Skeletal muscle satellite cell (primary cell): ENCODE measurements around the gene MEIS2.

Source experiments
- H3K27me3 ChIP-seq: 2 replicates; pipeline ENCODE4 v1.7.0; 2013; ENCODE audit warnings: low read length; ENCODE audit not compliant: control insufficient read depth, insufficient read depth
- H3K36me3 ChIP-seq: 2 replicates; pipeline ENCODE4 v1.7.0; 2013; ENCODE audit warnings: mild to moderate bottlenecking, control low read depth, low read length; ENCODE audit not compliant: insufficient read depth
- H3K4me1 ChIP-seq: 2 replicates; pipeline ENCODE4 v1.7.0; 2013; ENCODE audit warnings: low read length; ENCODE audit not compliant: control insufficient read depth, insufficient read depth
- H3K4me2 ChIP-seq: 2 replicates; pipeline ENCODE4 v1.7.0; 2013; ENCODE audit warnings: mild to moderate bottlenecking, low read length
- H3K4me3 ChIP-seq: 2 replicates; pipeline ENCODE4 v1.7.0; 2013; ENCODE audit warnings: low read length
- H3K9ac ChIP-seq: 2 replicates; pipeline ENCODE4 v1.7.0; 2013; ENCODE audit warnings: mild to moderate bottlenecking, low read depth, low read length, moderate library complexity
- H3K9me3 ChIP-seq: replicated peaks from 2 replicates; pipeline ENCODE4 v1.7.0; 2013; ENCODE audit warnings: mild to moderate bottlenecking, control low read depth, low read length

The MEIS2 gene

GRCh38 chr15:36964626-36965025 is 135.7 kb downstream of the MEIS2 start:
- no peak overlapping the region for H3K4me3 ChIP-seq
- no peaks in the 10 kb centered on the region for H3K4me1 ChIP-seq
- H3K9me3 ChIP-seq = no peaks in the 10 kb centered on the region
- peaks cover 8% of the 10 kb centered on the region for H3K27me3 ChIP-seq
- H3K36me3 ChIP-seq = no peaks in the 10 kb centered on the region
- H3K4me2 ChIP-seq = no peak overlapping the region
- no peak overlapping the region for H3K9ac ChIP-seq

- Histone ChIP-seq H3K4me1 (no peaks in the 10 kb centered on the region), H3K4me3 (no peak overlapping the region)
Observed at GRCh38 chr15:36961956-36962355, 138.4 kb downstream of the MEIS2 start.

GRCh38 chr15:36960947-36961227 is 139.5 kb downstream of the MEIS2 start:
- H3K9me3 ChIP-seq = no peaks in the 10 kb centered on the region
- peaks cover 18% of the 10 kb centered on the region for H3K27me3 ChIP-seq
- no peaks in the 10 kb centered on the region for H3K4me1 ChIP-seq
- H3K4me2 ChIP-seq = no peak overlapping the region
- no peak overlapping the region for H3K4me3 ChIP-seq
- H3K36me3 ChIP-seq = no peaks in the 10 kb centered on the region
- H3K9ac ChIP-seq = no peak overlapping the region

More at GRCh38 chr15:36961956-36962355, 138.4 kb downstream of the MEIS2 start:
- no peak overlapping the region for H3K4me2 ChIP-seq
- no peaks in the 10 kb centered on the region for H3K36me3 ChIP-seq
- no peaks in the 10 kb centered on the region for H3K9me3 ChIP-seq
- H3K9ac ChIP-seq = no peak overlapping the region
- H3K27me3 ChIP-seq = peaks cover 18% of the 10 kb centered on the region

DNA sequence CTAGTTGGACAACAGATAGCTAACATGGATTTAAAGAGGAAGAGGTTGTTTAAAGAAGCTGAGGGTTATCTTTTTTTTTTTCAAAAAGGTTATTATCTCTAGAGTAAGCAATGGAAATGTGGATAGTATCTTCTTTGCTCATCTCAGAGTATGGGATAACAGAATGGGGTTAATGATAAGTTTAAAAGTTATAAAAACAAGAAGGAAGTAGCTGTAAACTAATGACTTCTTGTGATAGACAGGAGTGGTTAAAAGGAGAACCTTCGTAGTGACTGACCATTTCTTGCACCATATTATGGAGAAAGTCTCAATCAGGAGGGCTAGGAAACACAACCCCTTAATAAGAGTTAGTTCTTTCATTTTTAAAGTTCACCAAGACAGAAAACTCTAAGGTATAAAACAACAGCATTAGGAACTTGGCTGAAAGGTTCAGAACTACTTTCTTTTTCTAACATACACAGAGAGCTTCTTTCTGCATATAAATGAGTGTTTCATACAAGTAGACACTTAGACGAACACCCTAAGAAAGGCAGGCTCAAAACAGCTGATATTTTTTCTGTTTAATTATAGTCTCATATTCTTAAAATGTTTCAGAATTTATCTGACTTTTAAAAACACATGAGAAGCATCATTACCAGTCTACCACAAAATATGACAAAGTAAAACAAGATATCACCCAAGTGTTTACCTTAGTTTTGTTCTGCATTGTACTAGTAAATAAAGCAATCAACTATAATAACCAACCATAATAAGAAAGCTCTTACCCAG is 140.0 kb downstream of the MEIS2 start:
- peaks cover 18% of the 10 kb centered on the region for H3K27me3 ChIP-seq

DNA sequence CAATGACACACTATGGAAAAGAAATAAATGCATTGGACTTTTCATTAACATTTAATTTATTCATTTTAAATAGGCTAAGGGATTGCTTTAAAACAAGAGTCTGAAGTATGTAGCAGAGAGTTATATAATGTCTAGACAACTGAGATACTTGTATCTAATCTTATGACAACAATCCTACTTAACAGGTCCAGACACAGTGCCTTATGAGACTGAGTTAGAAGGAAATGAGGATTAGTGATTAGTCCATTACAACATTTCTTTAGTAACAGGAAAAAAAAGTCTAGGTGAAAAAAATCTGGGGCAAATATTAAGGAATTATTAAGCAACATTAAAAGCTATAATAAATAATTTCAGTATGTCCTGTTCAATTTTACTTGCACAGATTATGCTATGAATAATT is 140.6 kb downstream of the MEIS2 start:
- H3K36me3 ChIP-seq = no peaks in the 10 kb centered on the region
- H3K4me2 ChIP-seq = no peak overlapping the region
- H3K27me3 ChIP-seq = peaks cover 18% of the 10 kb centered on the region
- no peaks in the 10 kb centered on the region for H3K9me3 ChIP-seq
- H3K4me3 ChIP-seq = no peak overlapping the region
- H3K9ac ChIP-seq = no peak overlapping the region
- H3K4me1 ChIP-seq = no peaks in the 10 kb centered on the region

More for the DNA sequence above, 140.0 kb downstream of the MEIS2 start:
- Histone ChIP-seq H3K4me1 (no peaks in the 10 kb centered on the region), H3K36me3 (no peaks in the 10 kb centered on the region), H3K9me3 (no peaks in the 10 kb centered on the region), H3K4me2 (no peak overlapping the region), H3K9ac (no peak overlapping the region), H3K4me3 (no peak overlapping the region)

DNA sequence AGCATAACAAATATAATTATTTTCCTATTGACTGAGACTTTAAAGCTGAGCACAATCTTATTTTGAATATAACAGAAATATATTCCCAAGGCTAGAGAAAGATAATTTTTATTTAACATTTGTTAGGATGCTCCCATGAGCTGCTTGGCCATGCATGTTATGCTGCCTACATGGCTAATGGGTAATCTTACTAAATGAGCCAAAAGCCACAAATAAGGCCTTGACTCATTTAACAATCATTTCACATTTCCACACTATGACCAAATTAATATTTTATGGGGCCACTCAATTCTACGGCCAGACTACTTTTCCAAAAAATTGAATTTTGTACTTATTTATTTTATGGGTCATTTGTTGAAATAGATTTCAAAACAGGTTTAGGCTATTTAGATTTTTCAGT is 141.7 kb downstream of the MEIS2 start:
- no peak overlapping the region for H3K9ac ChIP-seq
- no peak overlapping the region for H3K4me2 ChIP-seq
- H3K4me3 ChIP-seq = no peak overlapping the region
- H3K4me1 ChIP-seq = no peaks in the 10 kb centered on the region
- peaks cover 18% of the 10 kb centered on the region for H3K27me3 ChIP-seq
- H3K9me3 ChIP-seq = no peaks in the 10 kb centered on the region
- H3K36me3 ChIP-seq = no peaks in the 10 kb centered on the region

DNA sequence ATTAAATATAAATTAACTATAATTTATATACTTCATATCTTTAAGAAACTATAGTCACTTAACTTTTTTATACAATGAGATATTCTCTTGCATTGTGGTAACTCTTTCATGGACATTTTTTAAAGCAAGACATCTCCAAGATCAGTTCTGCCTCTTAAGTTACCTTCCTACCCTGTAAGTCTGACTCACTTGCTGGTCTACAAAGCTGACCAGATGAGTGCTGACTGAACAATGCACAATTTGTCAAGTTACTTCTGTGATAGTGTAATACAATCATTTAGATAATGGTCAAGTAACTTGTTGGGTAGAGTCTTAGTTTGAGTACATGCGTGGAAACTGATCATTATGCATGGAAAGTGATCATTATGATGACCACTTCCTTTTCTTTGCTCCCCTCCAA is 145.9 kb downstream of the MEIS2 start:
- H3K4me1 ChIP-seq = no peaks in the 10 kb centered on the region

DNA sequence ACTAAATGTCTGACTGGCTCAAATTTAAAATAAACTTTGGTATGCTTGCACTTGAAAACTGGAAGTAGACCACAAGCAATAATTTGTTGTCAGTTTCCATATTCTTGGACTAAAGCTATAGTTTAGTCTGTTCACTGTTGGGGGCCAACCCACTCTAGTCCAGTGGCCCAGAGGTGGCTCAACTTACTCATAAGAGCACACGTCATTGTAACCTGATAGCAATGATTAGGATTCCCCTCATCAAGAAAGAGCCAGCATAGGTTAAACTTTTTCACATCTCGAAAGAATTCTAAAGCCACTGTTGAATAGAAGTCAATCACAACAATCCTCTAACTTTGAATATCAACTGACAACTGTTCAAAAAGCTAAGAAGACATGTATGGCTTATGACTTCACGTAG is 147.0 kb downstream of the MEIS2 start:
- Histone ChIP-seq H3K36me3 (no peaks in the 10 kb centered on the region), H3K9me3 (no peaks in the 10 kb centered on the region), H3K9ac (no peak overlapping the region), H3K4me1 (no peaks in the 10 kb centered on the region), H3K4me3 (no peak overlapping the region), H3K27me3 (peaks cover 6% of the 10 kb centered on the region), H3K4me2 (no peak overlapping the region)

More for the DNA sequence above, 145.9 kb downstream of the MEIS2 start:
- no peaks in the 10 kb centered on the region for H3K36me3 ChIP-seq
- H3K9me3 ChIP-seq = no peaks in the 10 kb centered on the region
- H3K4me3 ChIP-seq = no peak overlapping the region
- no peak overlapping the region for H3K9ac ChIP-seq
- no peak overlapping the region for H3K4me2 ChIP-seq
- peaks cover 10% of the 10 kb centered on the region for H3K27me3 ChIP-seq

DNA sequence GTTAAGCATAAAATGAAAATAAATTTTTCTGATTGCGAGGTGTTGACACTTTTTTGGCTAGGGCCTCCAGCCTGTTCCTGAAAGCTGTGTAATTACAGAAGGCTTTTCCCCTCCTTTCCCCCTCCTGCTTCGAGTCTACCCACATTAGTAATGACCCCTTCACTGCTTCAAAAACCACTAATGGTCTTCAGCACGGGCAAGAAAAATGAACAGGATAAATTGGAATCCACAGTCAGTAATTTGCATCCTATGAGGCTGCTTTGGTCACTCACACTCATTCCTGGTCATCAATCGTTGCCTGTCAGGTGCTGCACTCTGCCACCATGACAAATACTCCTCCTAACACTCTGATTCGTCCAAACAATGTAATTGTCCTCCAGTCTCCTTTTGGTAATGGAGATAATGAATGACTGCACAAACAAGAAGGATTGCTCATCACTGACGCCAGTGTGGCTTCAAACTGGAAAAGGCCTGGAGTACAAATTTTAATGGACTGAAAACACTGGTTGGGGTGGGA is 148.6 kb downstream of the MEIS2 start:
- H3K4me1 ChIP-seq = no peaks in the 10 kb centered on the region
- no peak overlapping the region for H3K4me2 ChIP-seq
- no peaks in the 10 kb centered on the region for H3K9me3 ChIP-seq
- H3K9ac ChIP-seq = no peak overlapping the region
- H3K4me3 ChIP-seq = no peak overlapping the region
- H3K36me3 ChIP-seq = no peaks in the 10 kb centered on the region
- H3K27me3 ChIP-seq = no peaks in the 10 kb centered on the region

DNA sequence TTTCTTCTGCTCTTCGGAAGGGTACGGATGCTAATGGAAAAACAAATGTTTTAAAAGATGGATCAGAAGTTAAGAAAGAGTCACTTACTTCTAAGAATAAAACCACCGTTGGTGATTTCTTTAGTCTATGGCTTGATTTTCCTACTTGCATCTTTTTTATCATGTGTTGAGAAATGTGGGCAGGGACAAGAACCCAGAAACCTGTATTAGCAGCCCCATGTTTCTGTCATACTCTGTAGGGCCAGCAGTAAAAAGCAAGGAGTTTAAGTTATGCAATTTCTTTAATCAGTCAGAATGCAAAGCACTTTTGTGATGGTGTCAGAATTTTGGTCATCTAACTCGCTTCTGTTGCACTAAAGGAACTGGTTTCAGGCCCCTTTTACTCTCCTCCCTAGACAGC is 150.0 kb downstream of the MEIS2 start:
- H3K9me3 ChIP-seq = no peaks in the 10 kb centered on the region
- no peaks in the 10 kb centered on the region for H3K4me1 ChIP-seq
- H3K4me3 ChIP-seq = no peak overlapping the region
- no peaks in the 10 kb centered on the region for H3K27me3 ChIP-seq
- no peaks in the 10 kb centered on the region for H3K36me3 ChIP-seq
- H3K9ac ChIP-seq = no peak overlapping the region
- H3K4me2 ChIP-seq = no peak overlapping the region

DNA sequence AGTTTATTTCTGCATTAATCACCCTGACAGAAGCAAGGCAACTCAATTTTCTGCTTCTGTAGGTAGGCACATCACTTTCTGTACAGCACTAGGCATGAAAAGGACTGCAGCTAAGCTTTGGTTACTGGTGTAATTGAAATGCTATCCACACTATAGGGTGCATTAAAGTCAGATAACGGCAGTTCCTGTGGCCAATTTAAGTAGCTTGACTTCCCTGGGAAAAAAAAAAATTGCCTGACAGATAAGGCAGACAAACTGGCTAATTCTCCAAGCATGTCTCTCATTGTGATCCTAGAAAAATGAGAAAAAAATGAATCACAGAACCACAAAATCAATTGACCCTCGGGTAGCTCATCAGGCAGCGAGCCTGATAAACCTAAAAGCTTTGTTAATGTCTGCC is 151.4 kb downstream of the MEIS2 start:
- Histone ChIP-seq H3K9me3 (no peaks in the 10 kb centered on the region), H3K27me3 (no peaks in the 10 kb centered on the region), H3K4me3 (no peak overlapping the region), H3K4me2 (no peak overlapping the region), H3K36me3 (no peaks in the 10 kb centered on the region), H3K4me1 (no peaks in the 10 kb centered on the region), H3K9ac (no peak overlapping the region)

DNA sequence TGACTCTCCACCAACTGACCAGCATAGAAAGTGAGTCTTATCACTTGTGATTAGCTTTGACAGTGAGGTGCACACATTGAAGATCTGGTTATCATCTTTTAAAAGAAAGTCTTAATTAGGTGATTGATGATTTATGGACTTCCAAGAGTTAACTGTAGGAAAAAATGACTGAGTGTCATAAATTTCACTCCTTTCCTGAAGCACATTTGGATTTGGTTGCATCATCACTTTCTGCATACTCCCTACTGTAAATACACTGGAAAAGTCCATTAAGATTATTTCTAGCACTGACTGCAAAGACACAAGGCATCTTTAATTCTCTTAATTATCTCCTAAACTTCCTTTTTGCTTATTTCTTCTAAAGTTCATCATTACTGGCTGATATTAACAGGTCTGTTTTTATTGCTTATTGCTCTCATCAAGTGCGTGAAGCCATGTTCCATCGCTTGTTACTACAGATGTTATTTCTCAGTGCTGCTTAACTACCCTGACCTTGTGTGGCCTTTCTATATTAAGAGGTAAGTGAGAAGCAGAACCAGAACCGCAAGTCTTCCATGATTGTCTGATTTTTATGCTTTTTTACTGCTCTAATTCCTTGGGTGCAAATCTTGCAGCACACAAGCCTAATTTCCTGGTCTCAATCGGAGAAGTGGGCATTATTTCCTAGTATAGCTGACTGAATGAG is 153.2 kb downstream of the MEIS2 start:
- no peaks in the 10 kb centered on the region for H3K27me3 ChIP-seq
- H3K4me3 ChIP-seq = no peak overlapping the region
- H3K4me1 ChIP-seq = no peaks in the 10 kb centered on the region

More for the DNA sequence above, 153.2 kb downstream of the MEIS2 start:
- no peak overlapping the region for H3K9ac ChIP-seq
- H3K36me3 ChIP-seq = no peaks in the 10 kb centered on the region
- H3K9me3 ChIP-seq = no peaks in the 10 kb centered on the region
- H3K4me2 ChIP-seq = no peak overlapping the region
